NB4 (cell line): ENCODE data around the gene CELSR1.
"Not testable (repeated sequence)": the region's sequence is repeated elsewhere in the genome, so short reads cannot be mapped to it uniquely, and the experiment has no call there.

Source experiments
- DNase-seq: peaks from one replicate; pipeline ENCODE4 v3.0.0; 2010; ENCODE audit warnings: low read depth
- H3K4me3 ChIP-seq: one replicate; pipeline ENCODE4 v1.5.1; 2011; ENCODE audit warnings: mild to moderate bottlenecking, low read depth, low read length, moderate library complexity
- MAX ChIP-seq: IDR thresholded peaks from 2 replicates; pipeline ENCODE4 v1.6.1; 2011; ENCODE audit warnings: low read depth, low read length
- MYC ChIP-seq: IDR thresholded peaks from 2 replicates; pipeline ENCODE4 v1.6.1; 2011; ENCODE audit warnings: low read depth, low read length
- POLR2A ChIP-seq: IDR thresholded peaks from 2 replicates; pipeline ENCODE4 v1.6.1; 2011; ENCODE audit warnings: mild to moderate bottlenecking; ENCODE audit not compliant: insufficient read length; ENCODE audit errors: extremely low read depth
- TF ChIP-seq, protein P1 (sequence below): IDR thresholded peaks from one replicate; pipeline ENCODE4 v1.5.1; 2012; ENCODE audit warnings: low read depth, low read length

The CELSR1 gene

GRCh38 chr22:46520880-46521279, 16.5 kb downstream of the CELSR1 start:
- DNase-seq: no peak
- no peak overlapping the region for H3K4me3 ChIP-seq
- no peak for TF ChIP-seq POLR2A
- TF ChIP-seq MYC: no peak
- TF ChIP-seq, protein P1, sequence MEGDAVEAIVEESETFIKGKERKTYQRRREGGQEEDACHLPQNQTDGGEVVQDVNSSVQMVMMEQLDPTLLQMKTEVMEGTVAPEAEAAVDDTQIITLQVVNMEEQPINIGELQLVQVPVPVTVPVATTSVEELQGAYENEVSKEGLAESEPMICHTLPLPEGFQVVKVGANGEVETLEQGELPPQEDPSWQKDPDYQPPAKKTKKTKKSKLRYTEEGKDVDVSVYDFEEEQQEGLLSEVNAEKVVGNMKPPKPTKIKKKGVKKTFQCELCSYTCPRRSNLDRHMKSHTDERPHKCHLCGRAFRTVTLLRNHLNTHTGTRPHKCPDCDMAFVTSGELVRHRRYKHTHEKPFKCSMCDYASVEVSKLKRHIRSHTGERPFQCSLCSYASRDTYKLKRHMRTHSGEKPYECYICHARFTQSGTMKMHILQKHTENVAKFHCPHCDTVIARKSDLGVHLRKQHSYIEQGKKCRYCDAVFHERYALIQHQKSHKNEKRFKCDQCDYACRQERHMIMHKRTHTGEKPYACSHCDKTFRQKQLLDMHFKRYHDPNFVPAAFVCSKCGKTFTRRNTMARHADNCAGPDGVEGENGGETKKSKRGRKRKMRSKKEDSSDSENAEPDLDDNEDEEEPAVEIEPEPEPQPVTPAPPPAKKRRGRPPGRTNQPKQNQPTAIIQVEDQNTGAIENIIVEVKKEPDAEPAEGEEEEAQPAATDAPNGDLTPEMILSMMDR: no peak
- TF ChIP-seq MAX: no peak

- TF ChIP-seq MYC (no peak), MAX (no peak), POLR2A (no peak)
- no peak for DNase-seq
- H3K4me3 ChIP-seq: no peak overlapping the region
These were observed 18.0 kb downstream of the CELSR1 start for GRCh38 chr22:46519377-46519776.

DNA sequence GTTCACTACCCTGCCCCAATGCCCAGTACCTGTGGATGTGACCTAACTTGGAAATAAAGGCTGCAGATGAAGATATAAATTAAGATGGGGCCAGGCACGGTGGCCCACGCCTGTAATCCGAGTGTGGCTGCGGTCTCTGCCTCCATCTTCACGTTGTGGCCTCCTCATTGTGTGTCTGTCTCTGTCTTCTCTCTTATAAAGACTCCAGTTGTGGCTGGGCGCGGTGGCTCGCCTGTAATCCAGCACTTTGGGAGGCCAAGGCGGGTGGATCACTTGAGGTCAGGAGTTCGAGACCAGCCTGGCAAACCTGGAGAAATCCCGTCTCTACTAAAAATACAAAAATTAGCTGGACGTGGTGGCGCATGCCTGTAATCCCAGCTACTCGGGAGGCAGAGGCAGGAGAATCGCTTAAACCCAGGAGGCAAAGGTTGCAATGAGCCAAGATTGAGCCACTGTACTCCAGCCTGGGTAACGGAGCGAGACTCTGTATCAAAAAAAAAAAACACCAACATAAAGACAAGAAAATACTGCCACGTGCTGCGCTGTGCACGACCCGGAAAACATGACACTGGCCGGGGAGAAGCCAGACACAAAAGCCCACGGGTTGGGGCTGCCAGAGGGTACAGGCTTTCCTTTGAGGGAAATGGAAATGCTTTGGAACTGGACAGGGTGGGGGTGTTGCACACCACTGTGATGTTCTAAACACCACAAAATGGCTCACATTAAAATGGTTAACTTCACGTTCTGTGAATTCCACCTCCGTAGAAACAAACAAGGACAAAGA, 18.7 kb downstream of the CELSR1 start:
- no peak for TF ChIP-seq MYC
- TF ChIP-seq, protein P1: no peak
- TF ChIP-seq POLR2A: no peak
- TF ChIP-seq MAX: no peak
- no peak overlapping the region for H3K4me3 ChIP-seq
- no peak for DNase-seq

DNA sequence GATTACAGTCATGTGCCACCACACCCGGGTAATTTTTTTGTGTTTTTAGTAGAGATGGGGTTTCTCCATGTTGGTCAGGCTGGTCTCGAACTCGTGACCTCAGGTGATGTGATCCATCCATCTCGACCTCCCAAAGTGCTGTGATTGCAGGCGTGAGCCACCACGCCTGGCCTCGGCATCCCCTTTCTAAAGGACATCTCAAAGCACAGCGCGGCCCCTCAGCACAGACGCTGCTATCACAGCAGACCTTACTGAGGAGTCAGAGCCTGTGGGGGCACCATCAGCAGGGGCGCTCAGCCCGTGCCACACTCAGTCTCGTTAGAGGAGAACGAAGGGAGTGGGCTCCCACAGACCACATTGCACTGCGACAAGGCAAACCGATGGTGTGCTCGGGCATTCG, 19.4 kb downstream of the CELSR1 start:
- no peak overlapping the region for H3K4me3 ChIP-seq
- TF ChIP-seq POLR2A (no peak), MYC (no peak), MAX (no peak)
- TF ChIP-seq, protein P1: no peak
- no peak for DNase-seq

GRCh38 chr22:46517255-46517761, 20.1 kb downstream of the CELSR1 start:
- no peak for TF ChIP-seq POLR2A
- TF ChIP-seq, protein P1: no peak
- TF ChIP-seq MAX: no peak
- TF ChIP-seq MYC: no peak
- no peak for DNase-seq
- no peak overlapping the region for H3K4me3 ChIP-seq

- TF ChIP-seq MAX (no peak), POLR2A (no peak), MYC (no peak)
- TF ChIP-seq, protein P1: no peak
- no peak for DNase-seq
- H3K4me3 ChIP-seq: no peak overlapping the region
These were observed 20.8 kb downstream of the CELSR1 start for GRCh38 chr22:46516638-46517037.

DNA sequence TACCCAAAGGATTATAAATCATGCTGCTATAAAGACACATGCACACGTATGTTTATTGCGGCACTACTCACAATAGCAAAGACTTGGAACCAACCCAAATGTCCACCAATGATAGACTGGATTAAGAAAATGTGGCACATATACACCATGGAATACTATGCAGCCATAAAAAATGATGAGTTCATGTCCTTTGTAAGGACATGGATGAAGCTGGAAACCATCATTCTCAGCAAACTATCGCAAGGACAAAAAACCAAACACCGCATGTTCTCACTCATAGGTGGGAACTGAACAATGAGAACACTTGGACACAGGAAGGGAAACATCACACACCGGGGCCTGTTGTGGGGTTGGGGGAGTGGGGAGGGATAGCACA, 21.3 kb downstream of the CELSR1 start:
- DNase-seq, H3K4me3 ChIP-seq: not testable (repeated sequence)
